Kidney (tissue), 14 donors: ENCODE data around the gene SNX1. TPM values are rescaled to one million over a fixed set of nuclear protein-coding genes. Genes with fewer than 3 reads are reported as not detected.

Experiments
- DNase-seq, 5 donors: peaks; one replicate each; pipeline ENCODE4 v3.0.0-alpha.2; 2013 to 2020
- FAIRE-seq: peaks from 2 replicates; lab custom pipeline; 2012; peaks lifted over from hg19 to GRCh38; lab: Jason Lieb, UNC
- H3K27ac ChIP-seq, 2 donors: one replicate each; pipeline ENCODE4 v1.7.0; 2013; ENCODE audit warnings: low read depth in 2 of 2, low read length in 2 of 2, inconsistent platforms in 1 of 2
- H3K27me3 ChIP-seq: one replicate; pipeline ENCODE4 v1.7.1; 2013; ENCODE audit warnings: low read length, inconsistent platforms; ENCODE audit not compliant: control insufficient read depth, insufficient read depth
- H3K36me3 ChIP-seq, 3 donors: one replicate each; pipeline versions ENCODE4 v1.7.0 to v1.7.1; 2013; ENCODE audit warnings: low read length in 3 of 3, control low read depth in 1 of 3, inconsistent platforms in 1 of 3; ENCODE audit not compliant: insufficient read depth in 3 of 3, control insufficient read depth in 2 of 3
- H3K4me1 ChIP-seq, 3 donors: one replicate each; pipeline versions ENCODE4 v1.7.0 to v1.7.1; 2013; ENCODE audit warnings: low read length in 3 of 3, inconsistent platforms in 1 of 3, low read depth in 1 of 3; ENCODE audit not compliant: control insufficient read depth in 2 of 3, insufficient read depth in 2 of 3
- H3K4me3 ChIP-seq, 3 donors: one replicate each; pipeline versions ENCODE4 v1.7.0 to v1.8.1; 2013; ENCODE audit warnings: low read length in 3 of 3, control low read depth in 1 of 3, inconsistent platforms in 1 of 3
- H3K9ac ChIP-seq, 3 donors: one replicate each; pipeline versions ENCODE4 v1.7.0 to v1.7.1; 2013; ENCODE audit warnings: low read length in 3 of 3, control low read depth in 1 of 3, inconsistent platforms in 1 of 3
- H3K9me3 ChIP-seq, 3 donors: one replicate each; pipeline versions ENCODE4 v1.7.0 to v1.7.1; 2013; ENCODE audit warnings: low read length in 3 of 3, control low read depth in 1 of 3, inconsistent platforms in 1 of 3; ENCODE audit not compliant: control insufficient read depth in 2 of 3, insufficient read depth in 1 of 3
- intact Hi-C: fragments of 100-400 bp; cut with DNase I; formaldehyde crosslinking; loops from one replicate; pipeline ENCODE4 v1.11.1; 2022
- polyA plus RNA-seq: library from polyadenylated mRNA; stranded (reverse); fragments of 350-450 nt; fragmentation: Illumina TruSeq; extraction: RNeasy Lipid Tissue Mini Kit (QIAGEN cat#74804); gene quantifications from one replicate; pipeline ENCODE4 v1.2.3, GENCODE V29; 2014; ENCODE audit warnings: low read depth, low replicate concordance; ENCODE audit not compliant: insufficient read depth
- total RNA-seq: library from RNA; stranded (reverse); fragmentation: NEBNext Ultra II Directional; extraction: Animal tissue kit (Norgen Biotek cat#: 25700); gene quantifications from one replicate; pipeline ENCODE4 v1.2.1, GENCODE V29; 2021
- TF ChIP-seq, protein P1 (sequence below): IDR thresholded peaks from 3 replicates; pipeline ENCODE4 v1.5.1; 2012; ENCODE audit warnings: mild to moderate bottlenecking, moderate library complexity, borderline replicate concordance; ENCODE audit not compliant: insufficient read depth; ENCODE audit errors: extremely low read depth
- donor health status: control.
- donor health status: control.
- donor health status: control.
- donor health status: control.
- donor health status: control.
- donor health status: DM: yes; HTN: yes; CAD: no.
- donor health status: Normal renal cell carcinoma (clear cell type).

SNX1 gene
- total and polyA plus RNA-seq, 2 donors from 2014 or later, result 81.2 to 148 TPM

DNA sequence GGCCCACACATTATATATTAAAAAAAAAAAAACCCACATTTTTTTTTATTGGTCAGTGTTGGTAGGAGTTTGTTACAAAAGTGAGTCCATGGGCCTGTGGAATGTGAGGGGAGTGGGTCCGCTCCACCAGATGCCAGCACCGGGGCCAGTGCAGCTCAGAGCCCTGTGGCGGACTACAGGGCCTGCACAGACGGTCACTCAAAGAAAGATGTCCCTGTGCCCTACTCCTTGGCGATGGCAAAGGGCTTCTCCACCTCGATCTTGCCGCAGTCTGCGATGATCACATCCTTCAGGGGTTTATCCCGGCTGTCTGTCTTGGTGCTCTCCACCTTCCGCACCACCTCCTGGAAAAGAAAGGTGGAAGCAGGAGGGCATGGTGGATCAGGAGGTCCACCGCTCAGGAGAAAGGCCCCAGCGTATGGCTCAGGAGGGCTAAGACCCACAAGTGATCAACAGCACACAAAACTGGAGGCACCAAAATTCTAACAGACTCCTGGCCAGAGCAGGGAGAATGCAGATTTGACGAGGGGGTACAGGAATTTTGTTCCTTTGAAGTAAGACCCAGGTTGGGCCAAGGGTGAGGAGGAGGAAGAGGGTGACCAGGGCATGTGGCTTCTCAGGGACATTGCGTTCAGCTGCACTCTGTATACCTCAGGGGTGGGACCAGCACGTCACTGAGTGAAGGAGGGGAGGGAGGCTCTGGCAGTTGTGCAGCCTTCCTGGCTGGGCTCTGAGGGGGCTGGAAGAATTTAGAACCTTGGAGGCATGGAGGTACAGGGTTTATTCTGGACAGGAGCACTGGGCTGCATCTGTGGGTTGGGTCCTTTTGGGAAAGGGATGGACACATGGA, 60.2 kb downstream of the SNX1 start:
- intact Hi-C loops, result no loop called here
- Histone ChIP-seq H3K36me3 (peaks cover 9 to 51% (median 47%) of the 10 kb centered on the region in 3 donors), H3K9me3 (no peaks in the 10 kb centered on the region), H3K4me1 (peaks cover 0 to 26% (median 4%) of the 10 kb centered on the region in 3 donors), H3K27ac (no peak overlapping the region), H3K27me3 (peaks cover 2% of the 10 kb centered on the region), H3K9ac (no peak overlapping the region), H3K4me3 (no peak overlapping the region)
- FAIRE-seq (no peak), DNase-seq (no peak)
- TF ChIP-seq, protein P1, sequence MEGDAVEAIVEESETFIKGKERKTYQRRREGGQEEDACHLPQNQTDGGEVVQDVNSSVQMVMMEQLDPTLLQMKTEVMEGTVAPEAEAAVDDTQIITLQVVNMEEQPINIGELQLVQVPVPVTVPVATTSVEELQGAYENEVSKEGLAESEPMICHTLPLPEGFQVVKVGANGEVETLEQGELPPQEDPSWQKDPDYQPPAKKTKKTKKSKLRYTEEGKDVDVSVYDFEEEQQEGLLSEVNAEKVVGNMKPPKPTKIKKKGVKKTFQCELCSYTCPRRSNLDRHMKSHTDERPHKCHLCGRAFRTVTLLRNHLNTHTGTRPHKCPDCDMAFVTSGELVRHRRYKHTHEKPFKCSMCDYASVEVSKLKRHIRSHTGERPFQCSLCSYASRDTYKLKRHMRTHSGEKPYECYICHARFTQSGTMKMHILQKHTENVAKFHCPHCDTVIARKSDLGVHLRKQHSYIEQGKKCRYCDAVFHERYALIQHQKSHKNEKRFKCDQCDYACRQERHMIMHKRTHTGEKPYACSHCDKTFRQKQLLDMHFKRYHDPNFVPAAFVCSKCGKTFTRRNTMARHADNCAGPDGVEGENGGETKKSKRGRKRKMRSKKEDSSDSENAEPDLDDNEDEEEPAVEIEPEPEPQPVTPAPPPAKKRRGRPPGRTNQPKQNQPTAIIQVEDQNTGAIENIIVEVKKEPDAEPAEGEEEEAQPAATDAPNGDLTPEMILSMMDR, result no peak

DNA sequence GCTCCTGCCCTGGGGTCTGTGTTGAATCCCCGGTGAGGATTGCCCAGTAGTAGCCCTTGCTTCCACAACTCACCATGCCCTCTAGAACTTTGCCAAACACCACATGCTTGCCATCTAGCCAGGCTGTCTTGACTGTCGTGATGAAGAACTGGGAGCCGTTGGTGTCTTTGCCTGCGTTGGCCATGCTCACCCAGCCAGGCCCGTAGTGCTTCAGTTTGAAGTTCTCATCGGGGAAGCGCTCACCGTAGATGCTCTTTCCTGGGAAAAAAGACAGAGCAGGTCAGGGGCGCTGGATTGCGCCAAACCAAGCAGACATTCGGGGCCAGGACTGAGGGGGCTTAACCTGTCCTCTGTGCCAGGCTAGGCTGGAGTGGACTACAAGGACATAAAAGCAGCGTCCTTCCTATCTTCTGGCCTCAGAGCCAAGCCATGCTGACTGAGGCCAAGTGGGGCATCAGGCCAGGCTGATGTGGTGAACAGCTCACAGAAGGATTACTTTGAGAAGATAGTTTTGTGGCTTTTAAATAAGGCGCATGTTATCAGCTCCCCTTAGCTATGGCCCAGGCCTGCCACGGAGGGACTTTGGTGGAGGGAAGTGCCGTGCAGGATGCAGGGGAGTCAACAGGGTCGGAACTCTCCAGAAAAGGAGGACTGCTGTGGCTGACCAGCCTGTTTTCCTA, 61.0 kb downstream of the SNX1 start:
- peaks cover 2% of the 10 kb centered on the region for H3K27me3 ChIP-seq
- H3K9me3 ChIP-seq, result no peaks in the 10 kb centered on the region
- H3K9ac ChIP-seq, result no peak overlapping the region
- peaks cover 9 to 51% (median 47%) of the 10 kb centered on the region in 3 donors for H3K36me3 ChIP-seq
- H3K4me1 ChIP-seq, result peaks cover 2 to 28% (median 6%) of the 10 kb centered on the region in 3 donors
- H3K4me3 ChIP-seq, result no peak overlapping the region
- H3K27ac ChIP-seq, result no peak overlapping the region
- TF ChIP-seq, protein P1, result no peak
- no peak for DNase-seq
- intact Hi-C loops, result no loop called here
- FAIRE-seq, result no peak

DNA sequence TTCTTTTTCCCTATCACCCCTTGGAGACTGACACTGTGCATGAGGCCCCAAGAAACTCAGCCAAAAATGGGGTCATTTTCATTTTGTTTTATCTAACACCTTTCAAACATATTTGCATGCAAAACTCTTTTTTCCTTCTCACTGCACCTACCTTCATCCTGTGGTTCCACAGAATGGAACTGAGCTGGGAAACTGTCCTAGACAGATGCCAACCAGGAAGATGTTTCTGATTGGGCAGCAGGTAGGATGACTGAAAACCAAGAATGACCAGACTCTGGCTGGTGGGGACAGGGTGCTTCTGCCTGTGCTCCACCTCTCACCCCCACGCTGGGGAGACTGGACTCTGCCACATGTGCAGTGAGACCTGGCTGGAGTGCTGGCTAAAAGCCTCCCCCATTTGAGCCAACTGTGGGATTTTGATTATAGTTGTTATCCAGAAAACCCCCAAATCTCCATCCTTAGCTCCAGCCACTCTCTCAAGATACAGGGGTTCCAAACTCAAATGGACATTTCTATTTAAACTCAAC, 61.9 kb downstream of the SNX1 start:
- no peak overlapping the region for H3K4me3 ChIP-seq
- H3K9me3 ChIP-seq, result no peaks in the 10 kb centered on the region
- no peak overlapping the region for H3K27ac ChIP-seq
- H3K27me3 ChIP-seq, result no peaks in the 10 kb centered on the region
- intact Hi-C loops, result no loop called here
- H3K4me1 ChIP-seq, result peaks cover 4 to 25% (median 11%) of the 10 kb centered on the region in 3 donors
- FAIRE-seq, result no peak
- DNase-seq, result no peak
- TF ChIP-seq, protein P1, result no peak
- H3K36me3 ChIP-seq, result peaks cover 9 to 51% (median 47%) of the 10 kb centered on the region in 3 donors
- no peak overlapping the region for H3K9ac ChIP-seq
